Gastrocnemius medialis (tissue), 4 donors: Measurements from ENCODE around the gene XXYLT1.

Source experiments
- CTCF ChIP-seq, 5 experiments: fragments of 450-650 bp in 3 of 5; fragments of 200-600 bp in 2 of 5; sonication (generic) in 2 of 5; IDR thresholded peaks in 4 of 5; conservative IDR thresholded peaks in 1 of 5; 1 replicate in 4 of 5; 2 replicates in 1 of 5; pipeline ENCODE4 v1.5.1; 2016 to 2019; ENCODE audit warnings: antibody characterized with exemption in 5 of 5, mild to moderate bottlenecking in 3 of 5, moderate library complexity in 3 of 5
- POLR2A ChIP-seq, 2 donors: fragments of 450-650 bp; IDR thresholded peaks; one replicate each; pipeline ENCODE4 v1.6.1; 2017; ENCODE audit warnings: antibody characterized with exemption in 2 of 2, mild to moderate bottlenecking in 2 of 2, moderate library complexity in 2 of 2

GRCh38 chr3:195207731-195208130 is 63.2 kb downstream of the XXYLT1 start:
- TF ChIP-seq CTCF (IDR thresholded peaks at IDR 0.05 in 4 of 5, conservative IDR thresholded peaks at IDR 0.05 in 1 of 5) (no peak), POLR2A (IDR thresholded peaks at IDR 0.05) (no peak)
